Heart left ventricle (tissue), 16 donors: ENCODE data around the gene TNRC6B. TPM values are rescaled to one million over a fixed set of nuclear protein-coding genes. Genes with fewer than 3 reads are reported as not detected.
A peak's percentile ranks its signal among the peaks of the same experiment; 100 is the strongest.

ENCODE experiments used
- ATAC-seq, 4 donors: fragments of 200-7000 bp; cut with Tn5 transposase; one replicate each; pipeline ENCODE4 v1.9.1; 2020 to 2022; ENCODE audit warnings: moderate library complexity in 4 of 4, mild to moderate bottlenecking in 3 of 4, moderate number of reproducible peaks in 1 of 4
- DNase-seq, 5 donors: peaks; one replicate each; pipeline ENCODE4 v3.0.0-alpha.2; 2020
- H3K27ac ChIP-seq, 12 donors: fragments of 200-600 bp; sonication (generic) in 4 of 12; one replicate each; pipeline versions ENCODE4 v1.5.0 to v1.8.0; 2016 to 2022; ENCODE audit warnings: mild to moderate bottlenecking in 2 of 12
- H3K27me3 ChIP-seq, 9 donors: fragments of 200-600 bp; sonication (generic) in 2 of 9; one replicate each; pipeline versions ENCODE4 v1.5.1 to v1.8.0; 2016 to 2022; ENCODE audit warnings: mild to moderate bottlenecking in 3 of 9
- H3K36me3 ChIP-seq, 9 donors: fragments of 200-600 bp; sonication (generic) in 2 of 9; one replicate each; pipeline versions ENCODE4 v1.5.0 to v1.8.0; 2018 to 2022; ENCODE audit warnings: mild to moderate bottlenecking in 2 of 9
- H3K4me1 ChIP-seq, 12 donors: fragments of 200-600 bp; sonication (generic) in 4 of 12; one replicate each; pipeline versions ENCODE4 v1.5.0 to v1.8.0; 2016 to 2022; ENCODE audit warnings: mild to moderate bottlenecking in 3 of 12
- H3K4me3 ChIP-seq, 12 donors: fragments of 200-600 bp; sonication (generic) in 4 of 12; one replicate each; pipeline versions ENCODE4 v1.5.0 to v1.8.0; 2017 to 2022; ENCODE audit warnings: mild to moderate bottlenecking in 9 of 12, moderate library complexity in 4 of 12
- H3K9me3 ChIP-seq, 12 donors: fragments of 200-600 bp; sonication (generic) in 4 of 12; one replicate each; pipeline versions ENCODE4 v1.5.0 to v1.8.0; 2016 to 2022; ENCODE audit warnings: mild to moderate bottlenecking in 1 of 12
- POLR2A ChIP-seq, 2 donors: fragments of 450-650 bp; IDR thresholded peaks; one replicate each; pipeline ENCODE4 v1.6.1; 2017; ENCODE audit warnings: antibody characterized with exemption in 2 of 2, mild to moderate bottlenecking in 2 of 2, moderate library complexity in 2 of 2
- WGBS, 4 donors: extraction: QIAGEN DNeasy Blood & Tissue Kit in 2 of 4; methylation state at CpG; one replicate each; pipeline versions ENCODE4 v1.1.5 to v1.1.7; 2013 to 2018; 5-methylcytosine and 5-hydroxymethylcytosine counted together
- intact Hi-C, 10 donors: fragments of 100-400 bp; cut with DNase I; formaldehyde crosslinking; loops; one replicate each; pipeline versions ENCODE4 v1.11.1 to v1.14.2; 2022
- polyA plus RNA-seq, 2 donors: library from polyadenylated mRNA; stranded (reverse); fragments of 200-250 nt; gene quantifications; one replicate each; pipeline ENCODE4 v1.2.3, GENCODE V29; 2013
- total RNA-seq, 9 donors: library from RNA; depleted of rRNA in 2 of 9; stranded (reverse); fragments of >200 nt in 2 of 9; fragmentation: NEBNext Ultra II Directional in 3 of 9; extraction: Animal tissue kit (Norgen Biotek cat#: 25700) in 3 of 9; gene quantifications; one replicate each; pipeline versions ENCODE4 v1.1.0 to v1.2.4, GENCODE V29; 2016 to 2023
- TF ChIP-seq, protein P1 (sequence below), 12 donors: fragments of 200-600 bp; sonication (generic) in 4 of 12; IDR thresholded peaks; one replicate each; pipeline versions ENCODE4 v1.5.0 to v1.8.0; 2018 to 2022; ENCODE audit warnings: antibody characterized with exemption in 12 of 12, mild to moderate bottlenecking in 5 of 12
- donor health status: ischemic (EF 13 %, LVEDD 7.1; RV severe dilation, severe dysfunction).
- donor health status: healthy with polysubstance abuse.
- donor health status: DM: no; HTN: yes; CAD: no.
- donor health status: DM: no; HTN: no; CAD: no.
- donor health status: ischemic (EF 25% LVEDD 6.9; RV normal size, moderate dysfunction).
- donor health status: ischemic (EF 25% LVEDD 5.7; RV mildly dilated, moderate dysfunction).
- donor health status: healthy.
- donor health status: DM: yes; HTN: yes; CAD: no.
- donor health status: ischemic (EF 35%, LVEDD 5.7; RV mildly dilated, moderate dysfunction).
- donor health status: nonischemic (EF 11% LVEDD 7.7; RV severe dilation, severe dysfunction).
- donor health status: DM: yes; HTN: yes; CAD: no.
- donor health status: PGD.
- donor health status: ischemic (EF 29% LVEDD 5.4; RV normal size, mild dysfunction).
- donor health status: nonischemic (EF 23%, LVEDD 6.1; RV moderate dilation, normal function).

The TNRC6B gene
- total and polyA plus RNA-seq, 11 donors: 13.2 to 62.4 (median 39.3) TPM

DNA sequence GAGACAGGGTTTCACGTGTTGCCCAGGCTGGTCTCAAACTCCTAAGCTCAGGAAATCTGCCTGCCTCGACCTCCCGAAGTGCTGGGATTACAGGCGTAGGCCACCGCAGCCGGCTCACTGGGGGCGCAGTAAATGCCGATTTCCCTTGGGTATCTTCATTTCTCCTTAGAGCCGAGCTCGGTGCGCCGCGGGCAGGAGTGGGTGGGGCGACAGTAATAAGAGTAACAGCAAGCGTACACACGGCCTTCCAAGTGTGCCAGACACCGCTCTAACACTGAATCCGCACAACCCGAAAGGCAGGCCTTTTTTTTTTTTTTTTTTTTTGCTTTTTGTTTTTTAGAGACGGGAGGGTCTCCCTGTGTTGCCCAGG is 168.1 kb downstream of the TNRC6B start:
- 0 to 1% (median 1%) methylated on average over 20 of the region's 20 CpGs for WGBS, 4 donors
- ATAC-seq (peak in 3 of 4 donors; percentile 5 to 28 (median 8)), DNase-seq (peak in 3 of 5 donors; percentile 24 to 69 (median 45))
- H3K36me3 ChIP-seq: peaks cover 0 to 25% (median 22%) of the 10 kb centered on the region in 9 donors
- H3K9me3 ChIP-seq: no peaks in the 10 kb centered on the region
- intact Hi-C loops: loop anchor here (2.0 to 10.0 kb wide), 10 partner anchors 68 to 813 kb away; partner anchors contain the start of genes RPS19BP1 (in 9 of the 10) and TNRC6B (in 1 of the 10)
- peak overlapping the region; percentile 23 to 92 (median 90) for H3K27ac ChIP-seq
- H3K27me3 ChIP-seq: no peaks in the 10 kb centered on the region
- peak overlapping the region; percentile 49 to 85 (median 76) for H3K4me3 ChIP-seq
- H3K4me1 ChIP-seq: peaks cover 0 to 33% (median 16%) of the 10 kb centered on the region in 12 donors
- TF ChIP-seq, protein P1, sequence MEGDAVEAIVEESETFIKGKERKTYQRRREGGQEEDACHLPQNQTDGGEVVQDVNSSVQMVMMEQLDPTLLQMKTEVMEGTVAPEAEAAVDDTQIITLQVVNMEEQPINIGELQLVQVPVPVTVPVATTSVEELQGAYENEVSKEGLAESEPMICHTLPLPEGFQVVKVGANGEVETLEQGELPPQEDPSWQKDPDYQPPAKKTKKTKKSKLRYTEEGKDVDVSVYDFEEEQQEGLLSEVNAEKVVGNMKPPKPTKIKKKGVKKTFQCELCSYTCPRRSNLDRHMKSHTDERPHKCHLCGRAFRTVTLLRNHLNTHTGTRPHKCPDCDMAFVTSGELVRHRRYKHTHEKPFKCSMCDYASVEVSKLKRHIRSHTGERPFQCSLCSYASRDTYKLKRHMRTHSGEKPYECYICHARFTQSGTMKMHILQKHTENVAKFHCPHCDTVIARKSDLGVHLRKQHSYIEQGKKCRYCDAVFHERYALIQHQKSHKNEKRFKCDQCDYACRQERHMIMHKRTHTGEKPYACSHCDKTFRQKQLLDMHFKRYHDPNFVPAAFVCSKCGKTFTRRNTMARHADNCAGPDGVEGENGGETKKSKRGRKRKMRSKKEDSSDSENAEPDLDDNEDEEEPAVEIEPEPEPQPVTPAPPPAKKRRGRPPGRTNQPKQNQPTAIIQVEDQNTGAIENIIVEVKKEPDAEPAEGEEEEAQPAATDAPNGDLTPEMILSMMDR (IDR thresholded peaks at IDR 0.05): no peak
- TF ChIP-seq POLR2A (IDR thresholded peaks at IDR 0.05): no peak

DNA sequence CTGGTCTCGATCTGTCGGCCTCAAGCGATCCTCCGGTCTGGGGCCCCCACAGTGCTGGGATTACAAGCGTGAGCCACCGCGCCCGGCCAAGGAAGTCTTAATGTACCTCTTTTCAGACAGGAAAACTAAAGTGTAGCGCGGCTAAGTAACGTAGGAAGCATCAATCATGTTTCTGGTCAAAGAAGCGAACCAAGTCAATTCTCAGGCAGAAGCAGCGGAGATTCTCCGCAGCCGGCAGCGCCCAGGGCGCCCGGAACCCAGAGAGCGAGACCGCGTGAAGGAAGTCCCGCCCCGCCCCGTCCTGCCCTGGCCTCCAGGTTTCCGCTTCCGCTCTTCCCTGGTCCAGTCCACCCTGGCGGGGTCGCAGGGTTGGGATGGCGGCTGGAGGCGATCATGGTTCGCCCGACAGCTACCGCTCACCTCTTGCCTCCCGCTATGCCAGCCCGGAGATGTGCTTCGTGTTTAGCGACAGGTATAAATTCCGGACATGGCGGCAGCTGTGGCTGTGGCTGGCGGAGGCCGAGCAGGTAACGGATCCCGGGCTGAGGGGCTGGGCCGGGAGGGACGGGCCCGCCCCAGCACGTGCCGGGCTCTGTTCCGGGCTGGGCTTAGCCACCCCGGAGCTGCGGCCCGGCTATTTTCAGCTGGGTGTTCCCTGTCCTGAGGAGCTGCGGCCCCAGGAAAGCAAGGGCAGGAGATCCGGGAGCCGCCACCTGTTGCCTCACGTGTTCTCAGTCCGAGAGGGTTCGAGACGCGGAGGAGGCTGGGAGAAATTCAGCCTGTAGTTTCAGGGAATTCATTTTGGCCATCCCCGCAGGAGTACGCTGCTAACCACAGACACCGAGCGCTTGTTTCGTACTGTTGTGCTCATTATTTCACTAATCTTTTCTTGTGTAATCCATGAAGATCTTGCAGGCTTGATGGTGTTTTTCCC is 168.7 kb downstream of the TNRC6B start, which contains the start of gene ADSL:
Gene ADSL (plus strand): TSS at position 316 of the 934 bp plus-strand sequence. CDS start 59 bp downstream, at position 375.
- Histone ChIP-seq H3K27ac (peak within 1 kb of the TSS; percentile 23 to 92 (median 90)), H3K36me3 (peaks cover 0 to 31% (median 28%) of the 10 kb centered on the region in 9 donors), H3K9me3 (no peaks in the 10 kb centered on the region), H3K4me3 (peak within 1 kb of the TSS; percentile 49 to 85 (median 76)), H3K27me3 (no peaks in the 10 kb centered on the region), H3K4me1 (peaks cover 0 to 33% (median 16%) of the 10 kb centered on the region in 12 donors)
- ATAC-seq (peak; percentile 95 to 98 (median 98)), DNase-seq (peak; percentile 90 to 93 (median 93))
- 0% methylated on average over 34 to 65 of the region's 65 CpGs for WGBS, 4 donors
- intact Hi-C loops: loop anchor here (2.0 to 10.0 kb wide), 10 partner anchors 69 to 814 kb away; partner anchors contain the start of genes RPS19BP1 (in 9 of the 10) and TNRC6B (in 1 of the 10)
- peak in 1 of 2 donors; percentile 85 for TF ChIP-seq POLR2A (IDR thresholded peaks at IDR 0.05)
- TF ChIP-seq, protein P1 (IDR thresholded peaks at IDR 0.05): peak in 3 of 12 donors; percentile 11 to 30 (median 26)

DNA sequence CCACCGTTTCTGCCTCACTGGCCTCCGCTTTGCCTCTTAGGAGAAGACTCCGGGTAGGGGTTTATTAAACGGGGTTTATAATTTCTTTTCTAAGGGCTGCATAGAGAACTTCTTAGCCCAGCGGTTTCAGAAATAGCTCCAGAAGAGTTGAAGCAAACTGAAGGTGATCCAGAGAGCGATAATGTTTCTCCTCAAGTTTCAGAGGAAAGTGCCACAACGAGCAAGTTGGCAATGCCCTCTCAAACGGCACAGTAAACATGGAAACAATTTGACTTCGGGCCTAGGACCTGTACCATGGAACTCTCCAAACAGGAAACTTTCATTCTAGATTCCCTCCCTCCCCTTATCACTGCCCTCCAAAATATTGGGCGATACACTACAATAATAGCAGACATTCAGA is 169.6 kb downstream of the TNRC6B start:
- intact Hi-C loops: loop anchor here (2.0 to 10.0 kb wide), 10 partner anchors 70 to 815 kb away; partner anchors contain the start of genes RPS19BP1 (in 9 of the 10) and TNRC6B (in 1 of the 10)
- ATAC-seq: no peak

More for the DNA sequence above, 169.6 kb downstream of the TNRC6B start:
- H3K9me3 ChIP-seq: no peaks in the 10 kb centered on the region
- peak overlapping the region; percentile 49 to 85 (median 76) for H3K4me3 ChIP-seq
- no peak for DNase-seq
- no peaks in the 10 kb centered on the region for H3K27me3 ChIP-seq
- peak overlapping the region; percentile 23 to 92 (median 90) for H3K27ac ChIP-seq
- TF ChIP-seq, protein P1 (IDR thresholded peaks at IDR 0.05): no peak
- TF ChIP-seq POLR2A (IDR thresholded peaks at IDR 0.05): no peak
- H3K36me3 ChIP-seq: peaks cover 0 to 40% (median 37%) of the 10 kb centered on the region in 9 donors
- 15 to 21% (median 19%) methylated on average over 10 of the region's 10 CpGs for WGBS, 4 donors
- H3K4me1 ChIP-seq: peaks cover 0 to 33% (median 16%) of the 10 kb centered on the region in 12 donors
